CD4-positive, alpha-beta T cell treated with Interleukin-2 at 100 ng/mL for 4 hours (primary cell): ENCODE data around the gene CEP350.
"Not testable (repeated sequence)": the region's sequence is repeated elsewhere in the genome, so short reads cannot be mapped to it uniquely, and the experiment has no call there.

Experiments
- DNase-seq: peaks from one replicate; pipeline ENCODE4 v3.0.0-alpha.2; 2020; ENCODE audit warnings: low spot score

The CEP350 gene

DNA sequence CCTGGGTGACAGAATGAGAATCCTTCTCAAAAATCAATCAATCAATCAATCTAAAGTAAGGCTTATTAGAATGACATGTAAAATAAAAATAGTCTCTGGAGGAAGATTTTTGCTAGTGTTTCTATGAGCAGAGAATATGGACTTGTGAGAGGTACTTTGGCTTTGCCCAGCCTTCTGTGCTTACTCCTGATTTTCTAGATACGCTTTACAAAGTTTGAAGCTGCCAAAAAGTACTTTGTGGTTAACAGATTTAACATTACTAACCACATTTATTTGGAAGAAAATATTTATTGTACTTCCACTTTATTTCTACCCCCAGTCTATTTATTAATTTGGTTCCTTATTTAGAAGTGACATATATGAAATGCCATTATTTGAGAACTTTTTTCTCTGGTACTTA is 41.0 kb downstream of the CEP350 start:
- DNase-seq: no peak

DNA sequence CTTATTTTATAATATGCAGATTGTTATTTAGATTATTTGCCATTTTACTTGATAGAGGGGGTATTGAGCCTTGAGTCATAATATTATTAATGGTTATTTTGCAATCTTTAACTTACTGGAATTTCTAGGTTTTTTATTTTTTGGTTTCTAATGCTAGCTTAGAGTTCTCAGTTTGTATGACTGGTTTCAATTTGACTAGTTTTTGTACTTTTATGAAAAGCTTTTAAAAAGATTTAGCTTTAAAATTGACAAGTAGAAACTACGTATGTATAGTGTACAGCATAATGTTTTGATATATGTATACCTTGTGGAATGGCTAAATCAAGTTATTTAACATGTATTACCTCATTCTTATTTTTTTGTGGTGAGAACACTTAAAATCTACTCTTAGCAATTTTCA is 41.5 kb downstream of the CEP350 start:
- DNase-seq: no peak

DNA sequence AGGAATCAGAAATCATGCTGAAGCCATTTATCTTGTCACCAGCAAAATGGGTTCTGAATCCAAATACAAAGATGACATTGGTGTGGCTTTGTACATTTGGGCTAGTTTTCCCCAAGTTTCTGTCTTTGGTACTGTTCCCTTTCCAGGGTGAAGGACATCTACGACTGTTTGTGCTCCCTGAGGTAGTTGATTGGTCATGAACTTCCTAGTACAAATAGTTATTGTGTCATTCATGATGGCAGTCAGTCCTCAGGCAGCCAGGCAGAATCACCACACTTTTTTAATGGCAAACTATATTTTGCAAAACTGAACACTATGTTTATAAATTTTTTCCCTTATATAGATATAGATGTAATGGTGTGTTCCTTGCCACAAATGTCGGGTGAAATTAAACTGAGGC is 46.0 kb downstream of the CEP350 start:
- no peak for DNase-seq

DNA sequence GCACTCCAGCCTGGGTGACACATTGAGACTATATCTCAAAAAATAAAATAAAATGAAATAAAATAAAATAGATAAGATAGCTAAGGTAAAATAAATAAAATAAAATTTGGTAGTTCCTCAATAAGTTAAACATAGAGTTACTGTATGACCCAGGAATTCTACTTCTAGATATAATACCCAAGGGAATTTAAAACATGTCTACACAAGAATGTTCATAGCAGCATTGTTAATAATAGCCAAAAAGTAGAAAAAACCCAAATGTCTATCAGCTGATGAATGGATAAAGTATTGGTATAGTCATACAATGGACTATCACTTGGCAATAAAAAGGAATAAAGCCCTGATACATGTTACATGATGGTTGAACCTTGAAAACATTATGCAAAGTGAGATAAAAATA is 47.8 kb downstream of the CEP350 start:
- DNase-seq: no peak

DNA sequence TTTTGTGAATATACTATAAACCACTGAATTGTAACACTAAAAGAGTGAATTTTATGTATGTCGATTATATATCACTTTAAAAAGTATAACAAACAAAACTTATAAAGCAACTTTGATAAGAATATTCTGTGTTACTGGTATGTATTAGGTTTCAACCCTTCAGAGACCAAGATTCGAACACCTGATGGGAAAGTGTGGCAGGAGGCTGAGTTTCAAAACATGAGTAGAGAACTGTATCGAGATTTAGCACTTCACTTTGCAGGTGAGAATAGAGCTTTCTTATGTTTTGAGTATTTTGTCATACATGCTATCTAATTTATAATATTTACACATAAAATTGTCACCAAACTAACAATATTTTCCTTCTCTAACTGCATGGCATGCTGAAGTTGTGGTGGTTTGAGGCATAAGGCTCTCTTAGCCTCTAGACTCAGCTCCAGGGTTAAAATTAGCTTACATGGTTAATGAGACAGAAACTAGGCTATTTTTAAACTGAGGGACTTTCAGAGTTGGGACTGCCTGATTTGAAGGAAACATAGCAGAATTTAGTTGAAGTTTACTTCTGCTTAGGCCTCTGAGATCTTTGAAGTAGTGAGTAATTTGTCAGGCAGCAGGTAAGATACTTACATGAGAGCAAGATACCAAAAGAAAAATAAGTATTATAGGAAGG is 48.6 kb downstream of the CEP350 start:
- DNase-seq: no peak

DNA sequence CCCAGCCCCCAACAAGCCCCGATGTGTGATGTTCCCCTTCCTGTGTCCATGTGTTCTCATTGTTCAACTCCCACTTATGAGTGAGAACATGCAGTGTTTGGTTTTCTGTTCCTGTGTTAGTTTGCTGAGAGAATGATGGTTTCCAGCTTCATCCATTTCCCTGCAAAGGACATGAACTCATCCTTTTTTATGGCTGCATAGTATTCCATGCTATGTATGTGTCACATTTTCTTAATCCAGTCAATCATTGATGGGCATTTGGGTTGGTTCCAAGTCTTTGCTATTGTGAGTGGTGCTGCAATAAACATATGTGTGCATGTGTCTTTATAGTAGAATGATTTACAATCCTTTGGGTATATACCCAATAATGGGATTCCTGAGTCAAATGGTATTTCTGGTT is 52.2 kb downstream of the CEP350 start:
- DNase-seq: not testable (repeated sequence)

DNA sequence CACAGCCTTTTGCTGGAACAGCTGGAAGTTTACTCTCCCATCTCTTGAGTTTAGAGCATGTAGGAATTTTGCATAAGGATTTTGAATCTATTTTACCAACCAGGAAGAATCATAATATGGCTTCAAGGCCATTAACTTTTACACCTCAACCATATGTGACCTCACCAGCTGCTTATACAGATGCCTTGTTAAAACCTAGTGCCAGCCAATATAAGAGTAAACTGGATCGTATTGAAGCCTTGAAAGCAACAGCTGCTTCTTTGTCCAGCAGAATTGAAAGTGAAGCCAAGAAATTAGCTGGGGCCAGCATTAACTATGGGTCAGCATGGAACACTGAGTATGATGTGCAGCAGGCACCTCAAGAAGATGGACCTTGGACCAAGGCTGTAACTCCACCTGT is 65.4 kb downstream of the CEP350 start:
- no peak for DNase-seq

DNA sequence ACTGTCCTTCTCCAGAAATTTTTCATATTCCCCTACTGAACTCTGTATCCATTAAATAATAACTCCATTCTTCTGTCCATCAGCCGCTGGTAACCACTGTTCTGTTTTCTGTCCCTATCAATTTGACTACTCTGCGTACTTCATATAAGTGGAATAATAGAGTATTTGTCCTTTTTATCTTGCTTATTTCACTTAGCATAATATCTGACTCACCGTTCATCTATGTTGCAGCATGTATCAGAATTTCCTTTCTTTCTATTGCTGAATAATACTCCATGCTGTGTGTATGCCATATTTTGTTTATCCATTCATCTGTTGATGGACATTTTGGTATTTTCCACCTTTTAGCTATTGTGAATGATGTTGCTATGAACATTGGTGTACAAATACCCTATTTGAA is 71.9 kb downstream of the CEP350 start:
- no peak for DNase-seq

DNA sequence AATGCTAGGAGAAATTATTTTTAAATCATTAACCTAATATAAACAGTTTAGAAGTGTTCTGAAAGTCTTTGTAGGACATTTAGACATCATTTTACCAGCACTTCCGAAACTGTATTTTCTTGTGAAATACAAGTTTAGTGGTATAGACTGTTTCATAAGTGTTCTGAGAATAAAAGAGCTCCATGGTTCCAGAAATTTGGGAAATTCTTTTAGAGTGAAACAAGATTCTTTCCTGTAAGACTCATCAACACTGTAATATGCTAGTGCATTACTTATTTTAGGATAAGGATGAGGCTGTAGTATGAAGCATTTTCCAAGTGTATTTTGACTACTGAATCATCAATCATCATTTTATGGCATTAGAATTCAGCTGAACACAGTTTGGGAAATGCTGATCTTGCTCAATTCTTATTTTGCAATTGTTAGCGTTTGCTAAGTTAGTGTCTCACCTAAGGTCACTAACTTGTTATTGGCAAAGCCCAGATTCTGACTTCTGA is 73.4 kb downstream of the CEP350 start:
- DNase-seq: no peak

DNA sequence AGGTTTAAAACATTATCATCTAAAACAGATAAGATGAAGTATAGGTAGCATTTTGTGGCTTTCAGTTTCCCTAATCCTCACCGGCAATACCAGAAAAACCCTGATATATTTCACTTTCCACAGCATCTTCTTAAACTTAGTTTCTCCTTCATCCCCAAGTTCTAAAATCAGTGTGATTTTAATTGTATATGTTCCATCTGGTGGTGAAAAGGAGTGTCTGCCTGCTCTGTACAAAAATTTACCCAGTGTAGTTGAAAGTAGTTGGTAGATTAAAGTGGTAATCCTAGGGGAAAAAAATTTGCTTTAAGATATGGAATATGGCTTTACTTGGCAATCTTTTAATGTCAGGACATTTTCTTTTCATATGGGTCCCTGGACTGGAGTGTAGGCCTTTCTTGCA is 74.3 kb downstream of the CEP350 start:
- no peak for DNase-seq

DNA sequence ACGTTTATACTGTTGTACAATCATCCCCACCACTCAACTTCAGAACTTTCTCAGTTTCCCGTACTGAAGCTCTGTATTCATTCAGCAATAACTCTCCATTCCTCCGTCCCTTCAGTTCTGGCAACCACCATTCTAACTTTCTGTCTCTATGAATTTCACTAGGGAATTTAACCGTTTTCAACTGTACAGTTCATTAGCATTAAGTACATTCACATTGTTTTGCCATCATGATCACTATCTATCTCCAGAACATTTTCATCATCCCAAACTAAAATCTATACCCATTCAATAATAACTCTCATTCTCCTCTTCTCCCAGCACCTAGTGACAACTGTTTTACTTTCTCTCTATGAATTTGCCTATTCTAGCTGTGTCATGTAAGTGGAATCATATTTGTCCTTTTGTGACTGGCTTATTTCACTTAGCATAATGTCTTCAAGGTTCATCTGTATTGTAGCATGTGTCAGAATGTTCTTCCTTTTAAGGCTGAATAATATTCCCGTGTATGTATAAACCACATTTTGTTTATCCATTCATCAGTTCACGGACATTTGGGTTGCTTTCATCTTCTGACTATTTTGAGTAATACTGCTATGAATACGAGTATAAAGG is 75.0 kb downstream of the CEP350 start:
- DNase-seq: no peak

DNA sequence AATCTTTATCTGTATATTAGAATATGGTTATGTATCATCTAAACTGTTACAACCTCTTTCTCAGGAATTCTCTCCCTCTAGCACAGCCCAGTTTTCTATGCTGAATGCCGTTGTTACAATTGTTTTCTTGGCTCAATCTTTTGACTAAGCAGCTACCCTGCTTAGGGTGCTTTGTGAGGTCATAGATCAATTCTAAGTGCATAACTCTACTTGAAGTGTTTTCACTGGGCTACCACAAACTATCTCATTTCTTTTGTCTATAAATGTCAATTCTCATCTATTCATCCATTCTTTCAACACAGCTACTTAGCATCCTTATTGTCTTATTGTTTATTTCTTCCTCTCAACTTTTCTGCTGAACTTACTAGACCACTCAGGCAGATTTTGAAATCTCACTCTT is 77.1 kb downstream of the CEP350 start:
- no peak for DNase-seq

DNA sequence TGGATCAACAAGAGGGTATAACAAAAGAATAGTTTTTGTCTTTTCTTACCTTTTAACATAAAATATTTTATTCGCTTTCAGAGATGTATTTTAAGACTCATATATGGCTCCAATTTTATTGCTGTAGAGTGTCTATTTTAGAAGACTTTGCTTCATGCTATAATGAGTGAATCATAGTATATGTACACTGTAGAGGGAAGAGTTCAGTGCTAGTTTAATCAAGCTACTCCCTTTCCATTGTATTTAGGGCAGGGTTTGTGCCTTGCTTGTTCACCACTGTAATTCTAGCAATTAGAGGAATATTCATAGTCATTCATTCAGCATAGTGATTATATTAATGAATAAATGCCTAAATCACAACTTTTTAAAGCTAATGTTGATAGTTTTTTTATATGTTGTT is 78.8 kb downstream of the CEP350 start:
- DNase-seq: no peak

DNA sequence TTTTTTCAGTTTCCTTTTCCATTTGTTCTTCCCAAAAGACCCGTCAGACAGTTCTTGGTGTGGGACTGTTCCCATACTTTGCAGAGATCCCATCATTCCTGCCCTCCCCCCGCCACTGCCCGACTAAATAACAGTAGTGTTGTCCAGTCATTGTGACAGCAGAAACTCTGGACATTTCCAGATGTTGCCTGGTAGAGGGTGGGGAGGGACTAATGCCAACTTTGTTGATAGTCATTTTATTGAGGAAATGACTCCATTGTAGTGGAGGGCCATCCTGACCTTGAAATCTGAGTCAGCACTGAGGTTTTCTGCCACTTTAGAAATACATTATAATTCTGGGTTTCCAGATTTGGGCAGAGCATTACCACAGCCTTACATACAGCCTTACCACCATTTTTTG is 85.4 kb downstream of the CEP350 start:
- no peak for DNase-seq

DNA sequence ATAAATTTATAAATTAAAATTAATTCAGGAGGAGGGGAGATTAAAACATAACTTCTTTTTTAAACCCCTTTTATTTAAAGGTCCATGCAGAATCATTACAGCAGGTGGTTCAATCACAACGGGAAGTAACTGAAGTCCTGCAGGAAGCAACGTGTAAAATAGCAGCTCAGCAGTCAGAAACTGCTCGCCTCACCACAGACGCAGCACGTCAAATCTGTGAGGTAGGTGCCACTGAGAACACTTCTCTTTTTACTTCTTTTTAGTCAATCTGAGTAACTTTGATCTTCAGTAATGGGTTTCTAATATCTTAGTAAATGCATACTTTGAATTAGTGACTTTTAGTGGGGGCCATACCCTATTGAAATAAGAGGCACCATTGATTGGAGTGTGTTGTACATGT is 87.0 kb downstream of the CEP350 start:
- DNase-seq: no peak

DNA sequence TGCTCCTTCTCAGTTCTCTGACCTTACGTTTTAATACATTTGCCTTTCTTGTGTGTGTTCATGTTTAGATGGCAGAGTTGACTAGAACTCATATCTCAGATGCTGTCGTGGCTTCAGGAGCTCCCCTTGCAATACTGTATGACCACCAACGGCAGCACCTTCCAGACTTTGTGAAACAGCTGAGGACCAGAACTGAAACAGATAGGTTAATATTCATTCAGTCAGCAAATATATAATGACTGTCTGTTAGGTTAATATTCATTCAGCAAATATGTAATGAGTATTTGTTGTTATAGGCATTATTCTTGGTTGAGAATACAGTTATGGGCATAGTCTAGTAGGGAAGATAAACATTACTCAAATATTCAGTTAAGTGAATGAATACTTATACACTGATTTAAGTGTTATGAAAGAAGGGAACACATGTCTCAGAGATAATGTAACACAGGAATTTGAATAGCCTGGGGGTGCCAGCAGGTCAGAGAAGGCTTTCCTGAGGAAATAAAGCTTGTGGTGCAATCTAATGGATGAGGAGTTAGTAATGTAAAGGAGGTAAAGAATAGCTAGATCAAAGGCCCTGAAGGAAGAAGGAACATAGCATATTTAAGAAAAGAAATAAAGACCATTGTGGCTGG is 88.5 kb downstream of the CEP350 start:
- no peak for DNase-seq

DNA sequence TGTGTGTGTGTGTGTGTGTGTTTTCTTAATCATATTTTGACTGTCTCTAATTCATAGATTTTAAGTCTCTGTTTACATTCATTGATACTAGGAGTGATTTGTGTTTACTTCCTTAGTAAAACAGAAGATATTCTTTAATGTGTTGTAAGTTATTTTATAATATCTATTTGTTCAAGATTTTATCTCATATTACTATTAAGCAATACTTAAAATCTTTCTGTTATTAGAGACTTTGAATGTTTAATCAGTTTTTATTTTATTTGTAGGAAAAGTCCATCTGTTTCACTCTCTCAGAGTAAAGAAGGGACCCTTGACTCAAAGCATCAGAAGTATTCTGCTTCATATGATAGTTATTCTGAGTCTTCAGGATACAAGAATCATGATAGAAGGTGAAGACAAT is 89.2 kb downstream of the CEP350 start:
- DNase-seq: no peak

DNA sequence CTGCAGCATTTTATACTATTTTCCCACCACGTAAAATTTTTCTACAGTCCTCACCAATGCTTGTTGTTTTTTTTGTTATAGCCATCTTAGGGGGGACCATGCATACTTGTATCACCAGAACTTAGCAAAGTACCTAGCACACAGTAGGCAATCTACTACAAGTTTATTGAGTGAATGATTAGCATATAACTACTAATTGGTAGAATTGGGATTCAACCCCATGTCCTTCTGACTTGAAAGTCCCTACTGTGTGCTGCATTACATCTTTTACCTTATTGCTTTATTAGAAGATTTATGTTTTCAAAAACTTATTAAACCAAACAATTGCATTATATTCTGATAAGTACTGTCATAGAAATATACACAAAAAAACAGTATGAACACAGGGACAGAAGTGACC is 92.1 kb downstream of the CEP350 start:
- DNase-seq: no peak

DNA sequence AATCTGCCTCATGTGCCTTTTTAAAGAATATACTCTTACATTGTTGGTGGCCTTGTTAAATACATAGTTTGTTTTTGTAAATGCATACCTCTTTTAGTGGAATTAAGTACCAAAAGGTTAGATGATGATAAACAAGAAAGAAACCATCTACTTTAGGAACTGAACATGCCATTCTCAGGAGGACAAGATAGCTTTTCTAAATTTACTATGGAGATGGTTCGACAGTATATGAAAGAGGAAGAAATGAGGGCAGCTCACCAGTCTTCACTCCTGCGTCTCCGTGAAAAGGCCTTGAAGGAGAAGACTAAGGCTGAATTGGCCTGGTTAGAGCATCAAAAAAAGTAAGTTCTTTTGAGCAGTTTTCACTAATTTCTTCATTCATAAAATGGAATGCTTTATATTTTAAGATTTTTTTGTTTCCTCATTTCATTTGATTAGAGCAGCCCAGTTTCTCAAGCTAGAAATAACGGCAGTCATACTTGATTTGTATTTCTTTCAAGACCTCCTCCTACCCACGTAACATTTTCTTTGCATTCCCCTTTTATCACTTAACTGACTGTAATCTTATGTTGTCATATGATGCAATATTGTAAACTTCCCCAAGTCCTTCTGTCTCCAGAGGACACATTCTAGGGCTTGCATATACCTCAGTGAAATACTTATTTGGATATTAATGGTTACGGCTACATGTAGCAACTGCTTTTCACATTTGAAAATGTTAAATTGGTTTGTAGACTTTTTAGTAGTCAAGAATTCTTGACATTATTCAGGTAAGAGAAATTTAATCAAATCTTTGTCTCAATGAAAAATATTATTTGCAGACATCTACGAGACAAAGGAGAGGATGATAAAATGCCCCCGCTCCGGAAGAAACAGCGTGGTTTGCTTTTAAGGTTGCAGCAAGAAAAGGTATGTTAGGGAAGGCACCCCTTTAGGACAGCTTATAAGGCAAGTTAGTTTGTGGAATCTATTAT is 99.3 kb downstream of the CEP350 start:
- DNase-seq: no peak

DNA sequence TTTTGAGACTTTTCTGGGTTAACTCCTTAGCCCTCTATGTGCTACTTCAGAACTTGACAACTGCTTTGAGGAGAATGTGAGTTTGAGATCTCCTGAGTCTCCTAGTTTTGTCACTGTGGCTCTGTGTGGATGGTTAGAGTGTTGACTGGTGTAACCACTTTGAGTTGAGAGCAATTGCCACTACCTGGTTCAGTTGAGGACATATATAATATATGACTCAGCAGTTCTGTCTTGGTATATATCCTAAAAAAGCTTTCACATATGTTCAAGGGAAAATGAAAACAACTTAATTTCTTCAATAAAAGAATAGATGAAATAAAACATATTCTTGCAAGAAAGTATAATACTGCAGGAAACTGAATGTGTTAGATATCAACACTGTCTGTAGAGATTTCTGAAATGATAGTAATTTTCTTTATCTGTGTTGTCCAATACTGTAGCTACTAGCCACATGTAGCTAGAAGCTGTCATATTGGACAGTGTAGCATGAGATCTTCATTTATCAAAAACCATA is 103.3 kb downstream of the CEP350 start:
- DNase-seq: no peak

DNA sequence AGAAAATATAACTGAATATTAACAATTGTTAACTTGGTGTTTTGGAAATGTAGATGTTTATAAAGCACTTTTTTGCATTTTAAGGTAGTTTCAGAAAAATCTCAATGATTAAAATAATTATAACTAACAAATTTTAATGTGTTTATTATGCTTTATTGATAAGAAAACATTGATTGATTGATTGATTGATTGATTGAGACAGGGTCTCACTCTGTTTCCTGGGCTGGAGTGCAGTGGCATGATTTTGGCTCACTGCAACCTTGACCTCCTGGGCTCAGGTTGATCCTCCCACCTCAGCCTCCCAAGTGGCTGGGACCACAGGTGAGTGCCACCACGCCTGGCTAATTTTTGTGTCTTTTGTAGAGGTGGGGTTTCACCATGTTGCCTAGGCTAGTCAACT is 106.4 kb downstream of the CEP350 start:
- DNase-seq: no peak

DNA sequence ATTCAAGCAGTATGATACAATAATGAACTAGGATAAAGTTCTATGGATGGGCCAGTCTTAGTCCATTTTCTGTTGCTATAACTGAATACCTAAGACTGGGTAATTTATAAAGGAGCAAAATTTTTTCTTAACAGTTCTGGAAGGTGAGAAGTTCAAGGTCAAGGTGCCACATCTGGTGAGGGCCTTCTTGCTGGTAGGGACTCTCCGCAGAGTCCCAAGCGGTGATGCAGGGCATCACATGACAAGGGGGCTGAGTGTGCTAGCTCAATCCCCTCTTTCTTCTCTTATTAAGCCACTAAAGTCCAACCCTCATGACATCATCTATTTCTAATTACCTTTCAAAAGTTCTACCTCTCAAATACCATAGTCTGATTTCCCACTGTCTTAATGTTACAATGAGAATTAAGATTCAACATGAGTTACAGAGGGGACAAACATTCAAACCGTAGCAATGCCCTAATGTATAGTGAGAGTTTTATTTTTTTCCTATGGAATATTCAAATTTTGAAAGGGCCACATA is 107.9 kb downstream of the CEP350 start:
- DNase-seq: no peak
